Measurements from ENCODE around the gene MRPL42.
"Not testable (repeated sequence)": the region's sequence is repeated elsewhere in the genome, so short reads cannot be mapped to it uniquely, and the experiment has no call there.

DNA sequence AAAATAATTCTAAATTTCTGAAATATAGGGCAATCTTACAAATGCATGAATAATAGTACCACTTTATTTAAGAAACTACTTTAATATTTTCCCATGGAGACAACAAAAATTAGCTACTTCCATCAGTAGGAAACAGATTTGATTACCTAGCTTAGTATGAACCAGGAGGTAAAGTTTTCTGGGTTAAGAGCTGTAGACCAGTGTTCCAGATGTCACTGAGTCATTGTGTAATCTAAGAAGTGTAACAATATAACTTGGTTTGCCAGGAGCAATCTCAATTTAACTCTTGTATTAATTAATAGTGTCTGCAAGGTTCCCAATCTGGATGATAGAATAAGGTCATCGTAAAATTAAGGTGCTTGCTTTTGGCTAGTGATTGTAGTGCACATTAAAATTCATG is 31.5 kb downstream of the MRPL42 start:
- TF ChIP-seq EZH2phosphoT487 (IDR thresholded peaks at IDR 0.05; ENCODE audit: borderline replicate concordance, low read length) = not testable (repeated sequence)
- TF ChIP-seq, protein P1, sequence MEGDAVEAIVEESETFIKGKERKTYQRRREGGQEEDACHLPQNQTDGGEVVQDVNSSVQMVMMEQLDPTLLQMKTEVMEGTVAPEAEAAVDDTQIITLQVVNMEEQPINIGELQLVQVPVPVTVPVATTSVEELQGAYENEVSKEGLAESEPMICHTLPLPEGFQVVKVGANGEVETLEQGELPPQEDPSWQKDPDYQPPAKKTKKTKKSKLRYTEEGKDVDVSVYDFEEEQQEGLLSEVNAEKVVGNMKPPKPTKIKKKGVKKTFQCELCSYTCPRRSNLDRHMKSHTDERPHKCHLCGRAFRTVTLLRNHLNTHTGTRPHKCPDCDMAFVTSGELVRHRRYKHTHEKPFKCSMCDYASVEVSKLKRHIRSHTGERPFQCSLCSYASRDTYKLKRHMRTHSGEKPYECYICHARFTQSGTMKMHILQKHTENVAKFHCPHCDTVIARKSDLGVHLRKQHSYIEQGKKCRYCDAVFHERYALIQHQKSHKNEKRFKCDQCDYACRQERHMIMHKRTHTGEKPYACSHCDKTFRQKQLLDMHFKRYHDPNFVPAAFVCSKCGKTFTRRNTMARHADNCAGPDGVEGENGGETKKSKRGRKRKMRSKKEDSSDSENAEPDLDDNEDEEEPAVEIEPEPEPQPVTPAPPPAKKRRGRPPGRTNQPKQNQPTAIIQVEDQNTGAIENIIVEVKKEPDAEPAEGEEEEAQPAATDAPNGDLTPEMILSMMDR (conservative IDR thresholded peaks at IDR 0.05; ENCODE audit: low read depth, low read length) = not testable (repeated sequence)

All from PC-3 (cell line).